ENCODE measurements around the gene SAP25. TPM values are rescaled to one million over a fixed set of nuclear protein-coding genes. Genes with fewer than 3 reads are reported as not detected.

Gene SAP25
- total and polyA plus RNA-seq, 2 experiments from 2014 or later = 1.8 TPM; not detected in 1

- no peak for DNase-seq (ENCODE audit: low spot score)
- Histone ChIP-seq H3K4me1 (ENCODE audit: insufficient read depth) (peaks cover 9% of the 10 kb centered on the region), H3K9me2 (replicated peaks; ENCODE audit: insufficient read depth) (no peaks in the 10 kb centered on the region), H3K4me3 (no peak overlapping the region), H3K36me3 (replicated peaks; ENCODE audit: insufficient read depth, low read depth) (no peaks in the 10 kb centered on the region), H4K20me1 (ENCODE audit: insufficient read depth, poor library complexity, severe bottlenecking) (no peaks in the 10 kb centered on the region), H3K27me3 (no peaks in the 10 kb centered on the region), H3K9me3 (ENCODE audit: low read depth) (no peaks in the 10 kb centered on the region), H3K27ac (no peak overlapping the region), H3K79me2 (no peaks in the 10 kb centered on the region), H2AFZ (no peak overlapping the region), H3K4me2 (no peak overlapping the region)
- 94% methylated on average over 17 of the region's 17 CpGs for WGBS (ENCODE audit: low lambda C conversion rate, missing lambda C conversion rate)
- TF ChIP-seq EZH2 (IDR thresholded peaks at IDR 0.05; ENCODE audit: borderline replicate concordance) (no peak), EZH2phosphoT487 (IDR thresholded peaks at IDR 0.05; ENCODE audit: low read depth, severe bottlenecking, unreplicated experiment) (no peak), CTCF (IDR thresholded peaks at IDR 0.05; ENCODE audit: poor library complexity) (no peak)
Observed at GRCh38 chr7:100591596-100591995, 17.9 kb upstream of the SAP25 start.

GRCh38 chr7:100590077-100590737, 16.5 kb upstream of the SAP25 start:
- Histone ChIP-seq H3K9me3 (ENCODE audit: low read depth) (no peaks in the 10 kb centered on the region), H3K36me3 (replicated peaks; ENCODE audit: insufficient read depth, low read depth) (no peaks in the 10 kb centered on the region), H3K4me2 (peak overlapping the region; percentile 67), H3K27ac (peak overlapping the region; percentile 69), H3K4me1 (ENCODE audit: insufficient read depth) (peaks cover 9% of the 10 kb centered on the region), H2AFZ (no peak overlapping the region), H3K4me3 (no peak overlapping the region), H3K9me2 (replicated peaks; ENCODE audit: insufficient read depth) (no peaks in the 10 kb centered on the region), H4K20me1 (ENCODE audit: insufficient read depth, poor library complexity, severe bottlenecking) (no peaks in the 10 kb centered on the region), H3K79me2 (no peaks in the 10 kb centered on the region), H3K27me3 (no peaks in the 10 kb centered on the region)
- TF ChIP-seq EZH2 (IDR thresholded peaks at IDR 0.05; ENCODE audit: borderline replicate concordance) (no peak), EZH2phosphoT487 (IDR thresholded peaks at IDR 0.05; ENCODE audit: low read depth, severe bottlenecking, unreplicated experiment) (no peak), CTCF (IDR thresholded peaks at IDR 0.05; ENCODE audit: poor library complexity) (no peak)
- DNase-seq (ENCODE audit: low spot score) = no peak
- 69% methylated on average over 20 of the region's 20 CpGs for WGBS (ENCODE audit: low lambda C conversion rate, missing lambda C conversion rate)

GRCh38 chr7:100589341-100589947, 15.7 kb upstream of the SAP25 start:
- Histone ChIP-seq H2AFZ (no peak overlapping the region), H3K4me1 (ENCODE audit: insufficient read depth) (peaks cover 11% of the 10 kb centered on the region), H3K9me2 (replicated peaks; ENCODE audit: insufficient read depth) (no peaks in the 10 kb centered on the region), H3K9me3 (ENCODE audit: low read depth) (no peaks in the 10 kb centered on the region), H3K79me2 (no peaks in the 10 kb centered on the region), H3K4me2 (peak overlapping the region; percentile 67), H4K20me1 (ENCODE audit: insufficient read depth, poor library complexity, severe bottlenecking) (no peaks in the 10 kb centered on the region), H3K36me3 (replicated peaks; ENCODE audit: insufficient read depth, low read depth) (no peaks in the 10 kb centered on the region), H3K4me3 (no peak overlapping the region), H3K27ac (peak overlapping the region; percentile 69), H3K27me3 (no peaks in the 10 kb centered on the region)
- WGBS (ENCODE audit: low lambda C conversion rate, missing lambda C conversion rate) = 58% methylated on average over 2 of the region's 7 CpGs
- TF ChIP-seq CTCF (IDR thresholded peaks at IDR 0.05; ENCODE audit: poor library complexity) (no peak), EZH2 (IDR thresholded peaks at IDR 0.05; ENCODE audit: borderline replicate concordance) (no peak), EZH2phosphoT487 (IDR thresholded peaks at IDR 0.05; ENCODE audit: low read depth, severe bottlenecking, unreplicated experiment) (no peak)
- no peak for DNase-seq (ENCODE audit: low spot score)
